ENCODE measurements around the gene FAM171A1.

The FAM171A1 gene

GRCh38 chr10:15167411-15168290, 203.4 kb downstream of the FAM171A1 start:
- peak; percentile 66 for TF ChIP-seq CTCF (IDR thresholded peaks at IDR 0.05; ENCODE audit: control insufficient read depth, insufficient read depth, low read depth, low read length, missing control alignments)
- DNase-seq (ENCODE audit: low read depth) = no peak
- H3K4me3 ChIP-seq (ENCODE audit: control insufficient read depth, low read depth, low read length) = peak overlapping the region; percentile 80

GRCh38 chr10:15166325-15166724, 204.8 kb downstream of the FAM171A1 start:
- H3K4me3 ChIP-seq (ENCODE audit: control insufficient read depth, low read depth, low read length) = peak overlapping the region; percentile 80
- TF ChIP-seq CTCF (IDR thresholded peaks at IDR 0.05; ENCODE audit: control insufficient read depth, insufficient read depth, low read depth, low read length, missing control alignments) = no peak
- DNase-seq (ENCODE audit: low read depth) = no peak

- no peak for DNase-seq (ENCODE audit: low read depth)
- no peak for TF ChIP-seq CTCF (IDR thresholded peaks at IDR 0.05; ENCODE audit: control insufficient read depth, insufficient read depth, low read depth, low read length, missing control alignments)
- H3K4me3 ChIP-seq (ENCODE audit: control insufficient read depth, low read depth, low read length) = no peak overlapping the region
These were observed 207.7 kb downstream of the FAM171A1 start for GRCh38 chr10:15163253-15163828.
